Glomerular visceral epithelial cell (primary cell): Measurements from ENCODE around the gene DLG2.
"Not testable (repeated sequence)": the region's sequence is repeated elsewhere in the genome, so short reads cannot be mapped to it uniquely, and the experiment has no call there.

Experiments used
- DNase-seq: peaks from one replicate; pipeline ENCODE4 v3.0.0-alpha.2; 2016; ENCODE audit errors: extremely low spot score

Gene DLG2

DNA sequence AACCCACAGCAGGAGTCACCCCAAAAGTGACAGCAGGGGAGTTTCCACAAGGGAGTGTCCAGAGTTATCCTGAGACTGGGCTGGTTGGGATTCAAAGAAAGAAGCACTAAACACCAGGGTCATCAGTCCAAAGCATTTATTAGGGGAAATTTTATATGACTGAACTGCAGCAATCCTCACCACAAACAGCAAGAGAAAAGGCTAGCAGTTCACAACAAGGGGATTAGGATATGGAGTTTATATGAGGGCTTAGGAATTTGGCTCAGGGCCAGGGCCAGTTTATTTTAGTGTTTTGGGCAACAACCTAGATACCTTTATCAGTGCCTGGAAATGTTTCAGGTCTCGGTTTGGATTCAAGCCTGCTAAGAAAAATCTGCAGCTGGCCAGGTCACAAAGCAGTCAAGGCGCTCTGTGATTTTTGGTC, 16.1 kb upstream of the DLG2 start:
- DNase-seq = no peak

GRCh38 chr11:85634747-85635146, 7.6 kb upstream of the DLG2 start:
- DNase-seq = no peak

DNA sequence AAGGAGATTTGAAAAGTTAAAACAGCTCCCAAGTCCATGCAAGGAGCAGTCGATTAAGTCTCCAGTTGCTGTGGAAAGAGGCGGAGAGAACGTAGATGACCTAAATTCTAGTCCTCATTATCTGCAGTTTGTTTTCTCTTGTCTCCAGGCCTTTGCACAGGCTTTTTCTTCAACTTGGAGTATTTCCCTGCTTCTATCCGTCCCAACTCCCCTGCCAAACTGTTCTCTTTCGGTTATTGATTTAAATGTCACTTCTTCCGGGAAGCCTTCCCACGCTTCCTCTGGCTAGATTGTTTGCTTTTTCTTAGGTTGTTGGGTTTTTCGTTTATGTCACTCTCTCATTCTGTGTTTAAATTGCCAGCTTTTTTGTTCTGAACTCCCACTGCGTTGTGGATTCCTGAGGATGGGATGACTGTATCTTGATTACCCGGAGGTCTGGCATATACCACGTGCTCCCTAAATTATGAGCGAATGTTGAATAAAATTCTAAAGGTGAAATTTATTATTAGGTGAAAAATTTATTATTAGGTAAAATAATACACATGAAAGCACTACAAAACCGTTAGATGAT, 1.7 kb upstream of the DLG2 start:
- DNase-seq = no peak

DNA sequence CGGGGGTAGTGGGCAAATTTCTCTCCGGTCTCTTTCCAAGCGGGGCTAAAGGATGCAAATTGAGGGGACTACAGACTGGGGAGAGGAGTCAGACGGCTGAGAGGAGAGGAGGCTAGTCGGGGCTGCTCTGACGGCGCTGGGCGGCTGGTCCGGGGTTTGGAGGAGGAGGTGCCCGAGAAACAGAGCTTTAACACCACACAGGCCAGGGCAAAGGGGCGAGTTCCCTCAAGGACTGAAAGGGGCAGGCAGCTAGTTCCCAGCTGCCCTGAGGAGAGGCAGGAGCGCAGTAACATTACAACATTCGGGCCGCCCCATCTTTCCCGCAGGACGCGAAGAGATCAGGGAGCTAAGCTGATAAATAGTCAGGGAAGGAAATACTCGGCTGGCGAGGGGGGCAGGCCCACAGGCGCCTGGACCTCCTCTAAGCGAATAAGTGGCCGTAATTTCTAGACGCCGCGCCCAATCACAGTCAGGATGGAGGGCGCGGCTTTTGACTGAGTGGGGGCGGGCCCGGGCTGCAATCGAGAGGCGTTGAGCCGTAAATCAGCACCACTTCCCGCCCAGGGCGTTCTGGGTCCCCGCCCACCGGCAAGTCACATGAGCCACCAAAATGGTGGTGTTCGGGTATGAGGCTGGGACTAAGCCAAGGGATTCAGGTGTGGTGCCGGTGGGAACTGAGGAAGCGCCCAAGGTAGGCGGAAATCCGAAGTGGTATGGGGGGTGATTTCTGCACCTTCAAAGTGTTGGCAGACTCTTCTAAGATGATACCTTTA, 1.0 kb upstream of the DLG2 start, which contains the start of gene TMEM126B:
TSS of gene TMEM126B (plus strand) at position 596 of the 773 bp plus-strand sequence. CDS start at position 611, 15 bp downstream.
- DNase-seq = peak; percentile 95

- DNase-seq = no peak
These were observed 648 bp downstream of the DLG2 start for GRCh38 chr11:85626496-85626895.

GRCh38 chr11:85620256-85620655, 6.9 kb downstream of the DLG2 start:
- DNase-seq = no peak

DNA sequence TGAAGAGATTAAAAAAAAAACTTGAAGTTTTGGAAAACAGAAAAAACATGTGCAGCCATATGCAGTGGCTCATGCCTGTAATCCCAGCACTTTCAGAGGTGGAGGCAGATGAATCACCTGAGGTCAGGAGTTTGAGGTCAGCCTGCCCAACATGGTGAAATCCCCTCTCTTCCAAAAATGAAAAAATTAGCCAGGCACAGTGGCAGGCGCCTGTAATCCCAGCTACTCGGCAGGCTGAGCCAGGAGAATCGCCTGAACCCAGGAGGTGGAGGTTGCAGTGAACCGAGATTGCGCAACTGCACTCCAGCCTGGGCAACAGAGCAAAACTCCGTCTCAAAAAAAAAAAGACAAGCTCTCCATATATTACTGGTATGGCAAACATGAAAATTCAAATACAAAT, 7.6 kb downstream of the DLG2 start:
- peak; percentile 29 for DNase-seq

- not testable (repeated sequence) for DNase-seq
These were observed 15.5 kb downstream of the DLG2 start for GRCh38 chr11:85611643-85612042.

DNA sequence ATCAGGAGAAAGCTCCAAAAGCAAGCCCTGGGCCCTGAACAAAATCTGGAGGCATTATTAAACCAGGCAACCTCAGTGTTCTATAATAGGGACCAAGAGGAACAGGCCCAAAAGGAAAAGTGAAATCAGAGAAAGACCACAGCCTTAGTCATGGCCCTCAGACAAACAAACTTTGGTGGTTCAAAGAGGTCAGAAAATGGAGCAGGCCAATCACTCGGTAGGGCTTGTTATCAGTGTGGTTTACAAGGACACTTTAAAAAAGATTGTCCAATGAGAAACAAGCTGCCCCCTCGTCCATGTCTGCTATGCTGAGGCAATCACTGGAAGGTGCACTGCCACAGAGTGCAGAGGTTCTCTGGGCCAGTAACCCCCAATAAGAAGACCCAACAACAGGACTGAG, 17.9 kb downstream of the DLG2 start:
- not testable (repeated sequence) for DNase-seq

DNA sequence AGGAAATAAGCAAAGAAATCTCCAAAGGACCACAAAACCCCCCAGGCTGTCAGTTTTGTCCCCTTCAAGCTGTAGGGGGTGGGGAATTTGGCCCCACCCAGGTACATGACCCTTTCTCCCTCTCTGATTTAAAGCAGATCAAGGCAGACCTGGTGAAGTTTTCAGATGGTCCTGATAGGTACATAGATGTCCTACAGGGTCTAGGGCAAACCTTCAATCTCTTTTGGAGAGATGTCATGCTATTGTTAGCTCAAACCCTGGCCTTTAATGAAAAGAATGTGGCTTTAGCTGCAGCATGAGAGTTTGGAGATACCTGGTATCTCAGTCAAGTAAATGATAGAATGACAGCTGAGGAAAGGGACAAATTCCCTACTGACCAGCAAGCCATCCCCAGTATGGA, 18.5 kb downstream of the DLG2 start:
- not testable (repeated sequence) for DNase-seq

DNA sequence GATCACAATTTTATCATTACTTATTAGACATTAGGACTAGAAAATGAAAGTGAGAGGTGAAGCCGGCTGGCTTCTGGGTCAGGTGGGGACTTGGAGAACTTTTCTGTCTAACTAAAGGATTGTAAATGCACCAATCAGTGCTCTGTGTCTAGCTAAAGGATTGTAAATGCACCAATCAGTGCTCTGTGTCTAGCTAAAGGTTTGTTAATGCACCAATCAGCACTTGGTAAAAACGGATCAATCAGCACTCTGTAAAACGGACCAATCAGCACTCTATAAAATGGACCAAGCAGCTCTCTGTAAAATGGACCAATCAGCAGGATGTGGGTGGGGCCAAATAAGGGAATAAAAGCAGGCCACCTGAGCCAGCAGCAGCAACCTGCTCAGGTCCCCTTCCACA, 20.9 kb downstream of the DLG2 start:
- DNase-seq = not testable (repeated sequence)

GRCh38 chr11:85603220-85603619, 23.9 kb downstream of the DLG2 start:
- no peak for DNase-seq

- DNase-seq = no peak
These were observed 24.5 kb downstream of the DLG2 start for GRCh38 chr11:85602526-85603213.

DNA sequence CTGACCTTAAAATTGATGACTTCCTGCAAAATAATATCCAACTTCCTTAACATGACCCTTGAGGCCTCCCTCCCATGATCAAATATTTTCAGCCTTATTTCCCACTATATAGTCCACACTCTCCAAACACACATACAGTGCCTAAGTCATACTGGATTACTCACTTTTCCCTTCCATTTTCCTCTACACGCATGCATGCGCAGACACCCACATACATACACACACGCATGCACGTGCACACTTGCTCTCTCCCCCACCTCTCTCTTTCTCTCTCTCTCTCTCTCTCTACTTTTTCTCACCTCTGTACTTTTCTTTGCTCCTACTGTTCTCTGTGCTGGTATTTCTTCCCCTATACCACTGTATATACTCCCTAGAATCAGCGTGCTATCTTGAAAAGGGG, 28.1 kb downstream of the DLG2 start:
- no peak for DNase-seq

- no peak for DNase-seq
These were observed 30.3 kb downstream of the DLG2 start for GRCh38 chr11:85596886-85597285.

DNA sequence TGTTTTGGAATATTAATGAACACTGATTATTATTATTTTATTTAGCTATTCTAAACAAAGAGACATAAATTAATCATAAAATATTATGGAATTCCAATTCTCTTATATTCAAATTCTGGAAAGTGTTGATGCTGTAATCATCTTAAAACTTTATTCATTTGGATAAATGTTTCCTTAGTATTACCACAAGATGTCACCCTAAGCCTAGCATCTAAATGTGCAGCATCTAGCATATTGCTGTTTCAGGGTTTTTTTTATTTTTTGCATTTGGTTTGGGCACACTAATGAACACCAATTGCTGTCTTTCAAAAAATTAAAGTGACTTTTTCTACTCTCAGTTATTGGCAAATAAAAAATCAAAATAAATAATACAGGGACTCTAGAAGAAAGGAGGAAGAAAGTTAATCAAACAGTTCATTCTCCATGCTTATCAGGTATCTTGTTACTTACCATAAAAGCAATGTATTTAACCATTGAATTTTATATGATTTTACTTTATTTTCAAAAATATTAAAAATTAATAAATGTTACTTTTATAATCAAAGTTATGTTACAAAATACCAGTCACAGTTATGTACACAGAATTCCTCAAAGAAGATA, 31.8 kb downstream of the DLG2 start:
- peak; percentile 42 for DNase-seq

DNA sequence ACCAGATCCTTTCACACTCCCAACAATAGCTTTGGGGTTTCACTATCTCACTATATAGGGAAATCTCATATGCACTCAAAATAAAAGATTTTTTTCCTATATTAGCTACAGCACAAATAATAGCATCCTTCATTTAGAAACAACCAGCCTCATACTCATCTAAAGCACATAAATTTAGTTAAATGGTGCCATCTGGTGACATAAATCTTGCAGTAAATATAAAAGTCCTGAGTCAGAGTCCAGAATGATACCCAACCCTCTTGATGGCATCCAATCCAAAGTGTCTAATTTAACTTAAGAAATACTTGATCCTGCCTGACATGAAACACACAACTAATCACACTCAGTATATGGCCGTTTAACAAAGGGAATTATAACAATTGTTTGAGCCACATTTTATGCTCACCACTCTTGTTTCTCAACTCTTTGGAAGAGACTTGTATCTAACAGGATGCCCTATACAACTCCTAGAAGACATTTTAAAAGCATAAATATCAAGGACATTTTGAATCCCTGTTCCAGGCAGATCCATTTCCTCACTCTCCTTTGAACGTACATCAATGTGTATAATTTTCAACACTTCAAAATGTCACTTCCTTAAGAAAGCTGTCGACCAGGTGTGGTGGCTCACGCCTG, 36.2 kb downstream of the DLG2 start:
- DNase-seq = peak; percentile 13

DNA sequence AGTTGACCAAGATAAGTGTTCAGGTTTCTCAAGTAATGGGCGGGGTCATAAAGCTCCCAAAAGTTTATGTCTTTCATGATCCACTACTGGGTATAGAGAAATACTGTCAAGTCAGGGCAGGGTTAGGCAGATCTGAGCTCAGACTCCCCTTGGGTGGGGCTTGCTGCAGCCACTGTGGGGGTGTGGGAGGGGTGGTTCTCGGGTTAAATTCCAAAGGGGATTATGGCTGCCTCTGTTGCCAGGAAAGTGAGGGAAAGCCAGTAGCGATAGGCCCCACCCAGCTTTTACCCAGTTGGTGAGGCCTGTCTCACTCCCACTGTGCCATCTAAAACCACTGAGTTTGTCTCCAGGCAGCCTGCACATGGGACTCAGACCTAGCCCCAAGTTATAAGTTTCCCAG, 37.8 kb downstream of the DLG2 start:
- no peak for DNase-seq

DNA sequence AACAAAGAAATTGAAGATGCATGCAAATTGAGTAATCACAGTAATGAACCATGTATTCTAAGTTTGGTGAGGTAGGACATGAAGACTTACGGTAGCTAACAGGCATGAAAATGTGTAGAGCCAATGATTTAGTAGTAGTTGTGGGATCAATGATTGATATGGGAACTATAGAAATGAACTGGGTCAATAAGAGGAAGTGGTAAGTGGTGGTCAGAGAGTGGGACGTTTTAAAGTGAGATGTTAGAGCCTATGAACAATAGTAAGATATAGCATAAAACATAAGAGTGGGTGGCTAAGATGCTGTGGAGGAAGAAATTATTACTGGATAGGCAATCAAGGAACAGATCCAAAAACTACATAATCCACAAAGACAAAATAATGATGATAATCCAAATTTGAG, 45.0 kb downstream of the DLG2 start:
- DNase-seq = no peak

- no peak for DNase-seq
These were observed 51.8 kb downstream of the DLG2 start for GRCh38 chr11:85575388-85575787.

GRCh38 chr11:85572056-85572455, 55.1 kb downstream of the DLG2 start:
- no peak for DNase-seq

DNA sequence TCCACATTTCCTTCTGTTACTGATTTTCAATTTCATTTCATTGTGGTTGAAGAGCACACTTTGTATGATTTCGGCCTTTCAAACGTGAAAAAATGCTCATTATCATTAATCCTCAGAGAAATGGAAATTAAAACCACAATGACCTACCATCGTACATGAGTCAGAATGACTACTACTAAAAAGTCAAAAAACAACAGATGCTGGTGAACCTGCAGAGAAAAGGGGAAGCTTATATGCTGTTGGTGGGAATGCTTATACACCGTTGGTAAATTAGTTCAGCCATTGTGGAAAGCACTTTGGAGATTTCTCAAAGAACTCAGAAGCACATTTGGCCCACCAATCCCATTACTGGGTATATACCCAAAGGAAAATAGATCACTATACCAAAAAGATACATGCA, 57.6 kb downstream of the DLG2 start:
- no peak for DNase-seq
